ENCODE measurements around the gene HIVEP3.

DNA sequence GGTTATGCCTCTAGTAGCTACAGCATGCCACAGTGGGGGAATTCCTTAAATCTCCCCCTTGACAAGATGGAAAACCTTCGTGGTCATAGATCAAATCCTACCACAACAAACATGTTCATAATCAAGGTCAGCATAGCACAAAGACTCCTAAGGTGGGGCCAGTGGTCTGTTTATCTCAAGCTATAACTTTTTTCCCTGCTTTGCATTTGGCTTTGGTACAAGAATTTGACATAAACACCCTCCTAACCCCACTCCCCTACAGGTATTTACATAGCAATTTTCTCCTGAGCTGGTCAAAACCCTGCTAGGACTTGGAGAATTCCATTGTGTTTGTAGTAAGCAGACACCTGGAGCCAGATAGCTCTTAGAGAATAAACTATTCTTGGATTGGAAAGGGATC lies 58.5 kb downstream of the HIVEP3 start:
- TF ChIP-seq, protein P1, sequence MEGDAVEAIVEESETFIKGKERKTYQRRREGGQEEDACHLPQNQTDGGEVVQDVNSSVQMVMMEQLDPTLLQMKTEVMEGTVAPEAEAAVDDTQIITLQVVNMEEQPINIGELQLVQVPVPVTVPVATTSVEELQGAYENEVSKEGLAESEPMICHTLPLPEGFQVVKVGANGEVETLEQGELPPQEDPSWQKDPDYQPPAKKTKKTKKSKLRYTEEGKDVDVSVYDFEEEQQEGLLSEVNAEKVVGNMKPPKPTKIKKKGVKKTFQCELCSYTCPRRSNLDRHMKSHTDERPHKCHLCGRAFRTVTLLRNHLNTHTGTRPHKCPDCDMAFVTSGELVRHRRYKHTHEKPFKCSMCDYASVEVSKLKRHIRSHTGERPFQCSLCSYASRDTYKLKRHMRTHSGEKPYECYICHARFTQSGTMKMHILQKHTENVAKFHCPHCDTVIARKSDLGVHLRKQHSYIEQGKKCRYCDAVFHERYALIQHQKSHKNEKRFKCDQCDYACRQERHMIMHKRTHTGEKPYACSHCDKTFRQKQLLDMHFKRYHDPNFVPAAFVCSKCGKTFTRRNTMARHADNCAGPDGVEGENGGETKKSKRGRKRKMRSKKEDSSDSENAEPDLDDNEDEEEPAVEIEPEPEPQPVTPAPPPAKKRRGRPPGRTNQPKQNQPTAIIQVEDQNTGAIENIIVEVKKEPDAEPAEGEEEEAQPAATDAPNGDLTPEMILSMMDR (IDR thresholded peaks at IDR 0.05; ENCODE audit: low read depth, low read length), result no peak
- TF ChIP-seq POLR2A (IDR thresholded peaks at IDR 0.05; ENCODE audit: extremely low read depth, insufficient read length), result no peak
